Thymus (tissue), 2 donors: ENCODE measurements around the gene SUGP2. TPM values are rescaled to one million over a fixed set of nuclear protein-coding genes. Genes with fewer than 3 reads are reported as not detected.

Experiments
- polyA plus RNA-seq: library from polyadenylated mRNA; stranded (reverse); fragments of 200-250 nt; gene quantifications from one replicate; pipeline ENCODE4 v1.2.3, GENCODE V29; 2013
- total RNA-seq: library from RNA; stranded (reverse); fragments of 120-200 nt; gene quantifications from one replicate; pipeline ENCODE4 v1.2.4, GENCODE V29; 2013
- donor health status: healthy.

The SUGP2 gene
- total and polyA plus RNA-seq, 2 donors: 45.3 to 129 TPM

Other genes with a start within 250 kb of the SUGP2 start
- 0.09 TPM for gene COMP, start 242.2 kb downstream of the SUGP2 start, total RNA-seq
- gene COMP, start 242.2 kb downstream of the SUGP2 start, polyA plus RNA-seq: 1.5 TPM
- 25.4 TPM for gene UPF1, start 201.6 kb downstream of the SUGP2 start, total RNA-seq
- gene UPF1, start 201.6 kb downstream of the SUGP2 start, polyA plus RNA-seq: 61.0 TPM
- gene CERS1, start 137.4 kb downstream of the SUGP2 start, total RNA-seq: 0.28 TPM
- 0.41 TPM for gene CERS1, start 137.4 kb downstream of the SUGP2 start, polyA plus RNA-seq
- 197 TPM for gene COPE, start 114.1 kb downstream of the SUGP2 start, total RNA-seq
- gene COPE, start 114.1 kb downstream of the SUGP2 start, polyA plus RNA-seq: 180 TPM
- gene DDX49, start 113.8 kb downstream of the SUGP2 start, total RNA-seq: 54.9 TPM
- 42.8 TPM for gene DDX49, start 113.8 kb downstream of the SUGP2 start, polyA plus RNA-seq
- gene HOMER3, start 92.3 kb downstream of the SUGP2 start, total RNA-seq: 10.1 TPM
- gene HOMER3, start 92.3 kb downstream of the SUGP2 start, polyA plus RNA-seq: 34.0 TPM
- gene ARMC6, start 86 bp upstream of the SUGP2 start, total RNA-seq: 36.6 TPM
- 32.6 TPM for gene ARMC6, start 86 bp upstream of the SUGP2 start, polyA plus RNA-seq
- gene SLC25A42, start 30.5 kb upstream of the SUGP2 start, total RNA-seq: 5.8 TPM
- 10.9 TPM for gene SLC25A42, start 30.5 kb upstream of the SUGP2 start, polyA plus RNA-seq
- gene TMEM161A, start 105.0 kb upstream of the SUGP2 start, total RNA-seq: 13.6 TPM
- 33.0 TPM for gene TMEM161A, start 105.0 kb upstream of the SUGP2 start, polyA plus RNA-seq
- 0.42 TPM for gene MEF2B, start 136.7 kb upstream of the SUGP2 start, total RNA-seq
- gene MEF2B, start 136.7 kb upstream of the SUGP2 start, polyA plus RNA-seq: 2.1 TPM
- gene BORCS8, start 158.6 kb upstream of the SUGP2 start, total RNA-seq: 12.5 TPM
- 23.8 TPM for gene BORCS8, start 158.6 kb upstream of the SUGP2 start, polyA plus RNA-seq
- gene RFXANK, start 158.7 kb upstream of the SUGP2 start, total RNA-seq: 144 TPM
- 136 TPM for gene RFXANK, start 158.7 kb upstream of the SUGP2 start, polyA plus RNA-seq
- gene NR2C2AP, start 169.9 kb upstream of the SUGP2 start, total RNA-seq: 17.7 TPM
- 20.1 TPM for gene NR2C2AP, start 169.9 kb upstream of the SUGP2 start, polyA plus RNA-seq
- 0.14 TPM for gene NCAN, start 178.4 kb upstream of the SUGP2 start, total RNA-seq
- 0.27 TPM for gene NCAN, start 178.4 kb upstream of the SUGP2 start, polyA plus RNA-seq
- gene TM6SF2, start 239.8 kb upstream of the SUGP2 start, total RNA-seq: 0.09 TPM
- 0.07 TPM for gene TM6SF2, start 239.8 kb upstream of the SUGP2 start, polyA plus RNA-seq